Measurements from ENCODE around the gene MAML2.

The MAML2 gene

GRCh38 chr11:96178049-96178886, 164.7 kb downstream of the MAML2 start:
- FAIRE-seq = no peak

- no peak for FAIRE-seq
Observed at GRCh38 chr11:96177146-96177545, 165.8 kb downstream of the MAML2 start.

- no peak for FAIRE-seq
Observed at GRCh38 chr11:96173906-96174305, 169.1 kb downstream of the MAML2 start.

- FAIRE-seq = no peak
Observed at GRCh38 chr11:96173422-96173821, 169.6 kb downstream of the MAML2 start.

- no peak for FAIRE-seq
Observed at GRCh38 chr11:96172604-96173003, 170.4 kb downstream of the MAML2 start.

- no peak for FAIRE-seq
Observed at GRCh38 chr11:96169250-96169649, 173.7 kb downstream of the MAML2 start.

GRCh38 chr11:96168623-96169022, 174.4 kb downstream of the MAML2 start:
- FAIRE-seq = no peak

GRCh38 chr11:96167787-96168186, 175.2 kb downstream of the MAML2 start:
- no peak for FAIRE-seq

- FAIRE-seq = no peak
Observed at GRCh38 chr11:96167203-96167758, 175.7 kb downstream of the MAML2 start.

- FAIRE-seq = no peak
Observed at GRCh38 chr11:96162816-96163499, 180.0 kb downstream of the MAML2 start.

- FAIRE-seq = no peak
Observed at GRCh38 chr11:96161307-96162089, 181.5 kb downstream of the MAML2 start.

- FAIRE-seq = no peak
Observed at GRCh38 chr11:96160732-96161306, 182.2 kb downstream of the MAML2 start.

- no peak for FAIRE-seq
Observed at GRCh38 chr11:96159968-96160367, 183.0 kb downstream of the MAML2 start.

- no peak for FAIRE-seq
Observed at GRCh38 chr11:96158126-96158525, 184.9 kb downstream of the MAML2 start.

GRCh38 chr11:96157517-96157873, 185.5 kb downstream of the MAML2 start:
- FAIRE-seq = no peak

GRCh38 chr11:96156379-96156722, 186.6 kb downstream of the MAML2 start:
- no peak for FAIRE-seq

GRCh38 chr11:96155627-96156378, 187.2 kb downstream of the MAML2 start:
- FAIRE-seq = no peak

- no peak for FAIRE-seq
Observed at GRCh38 chr11:96154802-96155520, 188.0 kb downstream of the MAML2 start.

GRCh38 chr11:96152623-96153022, 190.4 kb downstream of the MAML2 start:
- no peak for FAIRE-seq

GRCh38 chr11:96151501-96151900, 191.5 kb downstream of the MAML2 start:
- FAIRE-seq = no peak

GRCh38 chr11:96150609-96151008, 192.4 kb downstream of the MAML2 start:
- FAIRE-seq = no peak
